IMR-90 (cell line): ENCODE results near the gene ERP27. TPM values are rescaled to one million over a fixed set of nuclear protein-coding genes. Genes with fewer than 3 reads are reported as not detected.

Source experiments
- ATAC-seq: fragments of 200-7000 bp; cut with Tn5 transposase; 2 replicates; pipeline ENCODE4 v1.9.1; 2020; ENCODE audit warnings: low read depth, mild to moderate bottlenecking, moderate library complexity
- BruUV-seq: library from RNA; stranded (reverse); fragments of 400-500 nt; replicated peaks from 2 replicates; lab custom pipeline; 2021; lab: Mats Ljungman, UMichigan
- CTCF ChIA-PET: fragments of 300-600 bp; formaldehyde crosslinking; extraction: SDS; loops from one replicate; lab custom pipeline; 2021; ENCODE audit warnings: antibody characterized with exemption; lab: Yijun Ruan, JAX
- POLR2A ChIA-PET: fragments of 300-600 bp; sonication (Branson Sonifier 250); formaldehyde crosslinking; loops from one replicate; lab custom pipeline; 2022; ENCODE audit warnings: antibody characterized with exemption; ENCODE audit not compliant: unreplicated experiment; lab: Charles Lee
- DNase-seq: peaks from one replicate; pipeline ENCODE4 v3.0.0; 2013
- H2AFZ ChIP-seq: replicated peaks from 2 replicates; pipeline ENCODE3; 2013; ENCODE audit warnings: low read length, mild to moderate bottlenecking; ENCODE audit not compliant: poor library complexity
- H2AK5ac ChIP-seq: 2 replicates; pipeline ENCODE4 v1.6.1; 2013; ENCODE audit warnings: low read depth, low read length, inconsistent platforms
- H2AK9ac ChIP-seq: replicated peaks from 2 replicates; pipeline ENCODE3; 2013; ENCODE audit warnings: mild to moderate bottlenecking, low read depth, low read length, moderate library complexity; ENCODE audit not compliant: poor library complexity
- H2BK120ac ChIP-seq: 2 replicates; pipeline ENCODE4 v1.6.1; 2013; ENCODE audit warnings: low read depth, low read length, inconsistent platforms
- H2BK15ac ChIP-seq: 3 replicates; pipeline ENCODE4 v1.6.1; 2013; ENCODE audit warnings: low read depth, low read length, inconsistent platforms
- H2BK20ac ChIP-seq: 2 replicates; pipeline ENCODE4 v1.6.1; 2013; ENCODE audit warnings: low read depth, mild to moderate bottlenecking, inconsistent platforms, low read length, moderate library complexity
- H2BK5ac ChIP-seq: 2 replicates; pipeline ENCODE4 v1.6.1; 2013; ENCODE audit warnings: mild to moderate bottlenecking, low read depth, low read length, inconsistent platforms; ENCODE audit not compliant: poor library complexity, severe bottlenecking
- H3K14ac ChIP-seq: replicated peaks from 2 replicates; pipeline ENCODE4 v1.6.1; 2013; ENCODE audit warnings: low read depth, low read length, inconsistent platforms
- H3K18ac ChIP-seq: 2 replicates; pipeline ENCODE4 v1.6.1; 2013; ENCODE audit warnings: low read depth, low read length, control low read depth
- H3K23ac ChIP-seq: 2 replicates; pipeline ENCODE4 v1.6.1; 2013; ENCODE audit warnings: low read depth, low read length, inconsistent platforms
- H3K27ac ChIP-seq: 2 replicates; pipeline ENCODE4 v1.5.1; 2013; ENCODE audit warnings: mild to moderate bottlenecking, control low read depth, low read length; ENCODE audit not compliant: insufficient read depth
- H3K27me3 ChIP-seq: 2 replicates; pipeline ENCODE4 v1.6.1; 2013; ENCODE audit warnings: low read length; ENCODE audit not compliant: control insufficient read depth, insufficient read depth
- H3K36me3 ChIP-seq: 2 replicates; pipeline ENCODE4 v1.6.1; 2013; ENCODE audit warnings: low read length, mixed read lengths; ENCODE audit not compliant: control insufficient read depth, insufficient read depth
- H3K4ac ChIP-seq: 2 replicates; pipeline ENCODE4 v1.6.1; 2013; ENCODE audit warnings: low read depth, low read length, inconsistent platforms
- H3K4me1 ChIP-seq: 2 replicates; pipeline ENCODE4 v1.6.1; 2013; ENCODE audit warnings: low read length, mixed read lengths; ENCODE audit not compliant: control insufficient read depth, insufficient read depth
- H3K4me2 ChIP-seq: 2 replicates; pipeline ENCODE4 v1.6.1; 2013; ENCODE audit warnings: low read depth, mild to moderate bottlenecking, control low read depth, low read length, moderate library complexity
- H3K4me3 ChIP-seq: 2 replicates; pipeline ENCODE4 v1.5.1; 2013; ENCODE audit warnings: low read depth, mild to moderate bottlenecking, control low read depth, low read length, moderate library complexity; ENCODE audit not compliant: insufficient read depth
- H3K56ac ChIP-seq: 2 replicates; pipeline ENCODE4 v1.6.1; 2013; ENCODE audit warnings: low read length, inconsistent platforms; ENCODE audit not compliant: insufficient read depth; ENCODE audit errors: extremely low read depth
- H3K79me1 ChIP-seq, 2 experiments: 2 replicates each; pipeline ENCODE4 v1.6.1; 2013; ENCODE audit warnings: low read length in 2 of 2, inconsistent platforms in 1 of 2, low read depth in 1 of 2
- H3K9ac ChIP-seq: 2 replicates; pipeline ENCODE4 v1.6.1; 2013; ENCODE audit warnings: low read depth, low read length, control low read depth
- H3K9me1 ChIP-seq: 2 replicates; pipeline ENCODE4 v1.6.1; 2013; ENCODE audit warnings: low read length, inconsistent platforms; ENCODE audit not compliant: insufficient read depth
- H3K9me3 ChIP-seq: 2 replicates; pipeline ENCODE4 v1.6.1; 2013; ENCODE audit warnings: low read length; ENCODE audit not compliant: control insufficient read depth, insufficient read depth
- H4K20me1 ChIP-seq: 2 replicates; pipeline ENCODE4 v1.6.1; 2013; ENCODE audit warnings: low read length, inconsistent platforms; ENCODE audit not compliant: insufficient read depth
- H4K5ac ChIP-seq: 2 replicates; pipeline ENCODE4 v1.6.1; 2013; ENCODE audit warnings: mild to moderate bottlenecking, low read depth, low read length, control low read depth
- H4K8ac ChIP-seq, 2 experiments: 2 replicates each; pipeline ENCODE4 v1.6.1; 2013; ENCODE audit warnings: low read depth in 2 of 2, low read length in 2 of 2, control low read depth in 1 of 2, inconsistent platforms in 1 of 2
- H4K91ac ChIP-seq: 2 replicates; pipeline ENCODE4 v1.6.1; 2013; ENCODE audit warnings: low read depth, low read length, inconsistent platforms; ENCODE audit not compliant: insufficient read depth
- BHLHE40 ChIP-seq: fragments of 150-350 bp; IDR thresholded peaks from 2 replicates; pipeline ENCODE4 v1.6.1; 2016; ENCODE audit warnings: mild to moderate bottlenecking, low read depth, low read length
- CEBPB ChIP-seq: IDR thresholded peaks from 2 replicates; pipeline ENCODE4 v1.6.1; 2012; ENCODE audit warnings: low read depth, low read length, improper control_type of control experiment
- CHD1 ChIP-seq: IDR thresholded peaks from 2 replicates; pipeline ENCODE4 v1.6.1; 2012; ENCODE audit warnings: low read depth, low read length, improper control_type of control experiment
- ELK1 ChIP-seq: fragments of 150-350 bp; IDR thresholded peaks from 2 replicates; pipeline ENCODE4 v1.6.1; 2016; ENCODE audit warnings: low read depth, mild to moderate bottlenecking, low read length, moderate library complexity, borderline replicate concordance
- FOS ChIP-seq: fragments of 150-350 bp; IDR thresholded peaks from 2 replicates; pipeline ENCODE4 v1.6.1; 2016; ENCODE audit warnings: low read depth, low read length
- MAFK ChIP-seq: IDR thresholded peaks from 2 replicates; pipeline ENCODE4 v1.6.1; 2012; ENCODE audit warnings: low read depth, low read length, improper control_type of control experiment
- MAZ ChIP-seq: IDR thresholded peaks from 2 replicates; pipeline ENCODE4 v1.6.1; 2012; ENCODE audit warnings: low read depth, mild to moderate bottlenecking, low read length, improper control_type of control experiment, moderate library complexity, borderline replicate concordance
- MXI1 ChIP-seq: IDR thresholded peaks from 2 replicates; pipeline ENCODE4 v1.6.1; 2012; ENCODE audit warnings: low read depth, mild to moderate bottlenecking, low read length, moderate library complexity, borderline replicate concordance
- NFE2L2 ChIP-seq: fragments of 150-350 bp; IDR thresholded peaks from 2 replicates; pipeline ENCODE4 v1.6.1; 2016; ENCODE audit warnings: low read depth, mild to moderate bottlenecking, low read length
- POLR2A ChIP-seq: IDR thresholded peaks from 2 replicates; pipeline ENCODE4 v1.6.1; 2012; ENCODE audit warnings: mild to moderate bottlenecking, low read depth, low read length
- RAD21 ChIP-seq: IDR thresholded peaks from 2 replicates; pipeline ENCODE4 v1.6.1; 2012; ENCODE audit warnings: low read length, improper control_type of control experiment
- RCOR1 ChIP-seq: IDR thresholded peaks from 2 replicates; pipeline ENCODE4 v1.6.1; 2012; ENCODE audit warnings: mild to moderate bottlenecking, low read length, improper control_type of control experiment; ENCODE audit not compliant: insufficient replicate concordance
- RFX5 ChIP-seq: IDR thresholded peaks from 2 replicates; pipeline ENCODE4 v1.8.0; 2012; ENCODE audit warnings: low read depth, mild to moderate bottlenecking, low read length, moderate library complexity
- SMC3 ChIP-seq: fragments of 150-350 bp; IDR thresholded peaks from 2 replicates; pipeline ENCODE4 v1.6.1; 2016; ENCODE audit warnings: low read depth, mild to moderate bottlenecking, antibody characterized with exemption, low read length, moderate library complexity
- USF2 ChIP-seq: fragments of 150-350 bp; IDR thresholded peaks from 2 replicates; pipeline ENCODE4 v1.6.1; 2017; ENCODE audit warnings: mild to moderate bottlenecking, antibody characterized with exemption, low read length, low read depth
- dilution Hi-C: fragments of 300-500 bp; cut with HindIII; formaldehyde crosslinking; loops from one replicate; pipeline ENCODE4 v1.14.3; 2018; ENCODE audit warnings: low sequenced_read_pairs; ENCODE audit not compliant: unreplicated experiment
- in situ Hi-C: fragments of 300-500 bp; cut with MboI; formaldehyde crosslinking; loops from 3 replicates; pipeline ENCODE4 v1.14.3; 2019; ENCODE audit warnings: low sequenced_read_pairs, inconsistent platforms, mixed read lengths
- intact Hi-C: fragments of 100-400 bp; cut with micrococcal nuclease; formaldehyde crosslinking; loops from 2 replicates; pipeline ENCODE4 v1.10.0; 2022
- polyA plus RNA-seq, 3 experiments: library from polyadenylated mRNA; depleted of rRNA; stranded (reverse); fragments of >200 nt; gene quantifications; 2 replicates each; pipeline ENCODE4 v1.2.3, GENCODE V29; 2012; ENCODE audit warnings: low replicate concordance in 1 of 3
- total RNA-seq: library from RNA; depleted of rRNA; stranded (reverse); fragments of >200 nt; gene quantifications from 2 replicates; pipeline ENCODE4 v1.2.3, GENCODE V29; 2012
- TF ChIP-seq, protein P1 (sequence below): conservative IDR thresholded peaks from 2 replicates; pipeline ENCODE4 v1.5.1; 2012; ENCODE audit warnings: mild to moderate bottlenecking, low read depth, low read length, improper control_type of control experiment

ERP27 gene
- total and polyA plus RNA-seq, 2 of the 4 experiments (the other 2 are of a cell fraction): not detected

DNA sequence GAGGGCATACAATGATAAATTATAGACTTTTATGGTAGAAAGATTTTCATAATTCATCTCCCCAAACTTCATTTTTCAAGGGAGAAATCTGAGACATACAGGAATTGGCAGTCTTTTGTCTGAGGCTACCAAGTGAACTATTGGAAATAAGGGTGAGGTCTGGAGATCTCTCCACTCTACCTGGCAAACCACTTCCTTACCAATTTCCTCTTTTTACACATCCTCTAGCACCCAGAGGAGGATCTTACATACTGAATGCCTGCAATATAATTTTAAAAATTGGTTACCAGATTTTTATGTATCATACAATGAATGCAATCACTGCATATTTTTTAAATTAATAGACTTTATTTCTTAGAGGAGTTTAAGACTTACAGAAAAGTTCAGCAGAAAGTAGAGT lies 41.1 kb upstream of the ERP27 start:
- Histone ChIP-seq H3K18ac (no peak overlapping the region), H3K4me2 (no peak overlapping the region), H2BK15ac (no peak overlapping the region), H2BK5ac (no peak overlapping the region), H3K9ac (no peak overlapping the region), H4K5ac (no peak overlapping the region), H3K9me1 (no peaks in the 10 kb centered on the region), H3K27me3 (peaks cover 3% of the 10 kb centered on the region; the same call in 1 of the 2 replicates), H3K4me3 (no peak overlapping the region), H3K56ac (no peak overlapping the region), H3K27ac (no peak overlapping the region), H4K91ac (no peak overlapping the region), H4K8ac (no peak overlapping the region), H3K79me1 (no peaks in the 10 kb centered on the region), H2AK5ac (no peak overlapping the region), H2AFZ (no peak overlapping the region), H3K23ac (no peak overlapping the region), H4K20me1 (no peaks in the 10 kb centered on the region), H3K36me3 (no peaks in the 10 kb centered on the region), H3K14ac (no peak overlapping the region), H3K4ac (no peak overlapping the region), H2BK120ac (no peak overlapping the region), H3K9me3 (no peaks in the 10 kb centered on the region), H2BK20ac (no peak overlapping the region), H3K4me1 (peaks cover 2% of the 10 kb centered on the region; the same call in 1 of the 2 replicates), H2AK9ac (no peak overlapping the region)
- ChIA-PET CTCF (no interaction called here), POLR2A (no interaction called here)
- no peak for ATAC-seq
- BruUV-seq: no TSS peak
- intact Hi-C loops (no loop called here), dilution Hi-C loops (no loop called here), in situ Hi-C loops (loop anchor here (25.0 kb wide), 1 partner anchor 742 kb away; no protein-coding TSS in a partner anchor)
- no peak for DNase-seq
- TF ChIP-seq MAFK: no peak
- no peak for TF ChIP-seq POLR2A
- no peak for TF ChIP-seq USF2
- no peak for TF ChIP-seq MXI1
- TF ChIP-seq RFX5: no peak
- TF ChIP-seq RAD21: no peak
- TF ChIP-seq BHLHE40: no peak
- no peak for TF ChIP-seq FOS
- TF ChIP-seq ELK1: no peak
- TF ChIP-seq NFE2L2: no peak
- no peak for TF ChIP-seq SMC3
- no peak for TF ChIP-seq CHD1
- TF ChIP-seq MAZ: no peak
- TF ChIP-seq, protein P1, sequence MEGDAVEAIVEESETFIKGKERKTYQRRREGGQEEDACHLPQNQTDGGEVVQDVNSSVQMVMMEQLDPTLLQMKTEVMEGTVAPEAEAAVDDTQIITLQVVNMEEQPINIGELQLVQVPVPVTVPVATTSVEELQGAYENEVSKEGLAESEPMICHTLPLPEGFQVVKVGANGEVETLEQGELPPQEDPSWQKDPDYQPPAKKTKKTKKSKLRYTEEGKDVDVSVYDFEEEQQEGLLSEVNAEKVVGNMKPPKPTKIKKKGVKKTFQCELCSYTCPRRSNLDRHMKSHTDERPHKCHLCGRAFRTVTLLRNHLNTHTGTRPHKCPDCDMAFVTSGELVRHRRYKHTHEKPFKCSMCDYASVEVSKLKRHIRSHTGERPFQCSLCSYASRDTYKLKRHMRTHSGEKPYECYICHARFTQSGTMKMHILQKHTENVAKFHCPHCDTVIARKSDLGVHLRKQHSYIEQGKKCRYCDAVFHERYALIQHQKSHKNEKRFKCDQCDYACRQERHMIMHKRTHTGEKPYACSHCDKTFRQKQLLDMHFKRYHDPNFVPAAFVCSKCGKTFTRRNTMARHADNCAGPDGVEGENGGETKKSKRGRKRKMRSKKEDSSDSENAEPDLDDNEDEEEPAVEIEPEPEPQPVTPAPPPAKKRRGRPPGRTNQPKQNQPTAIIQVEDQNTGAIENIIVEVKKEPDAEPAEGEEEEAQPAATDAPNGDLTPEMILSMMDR: no peak
- TF ChIP-seq CEBPB: no peak
- TF ChIP-seq RCOR1: no peak
